ENCODE results near the gene CFAP77. TPM values are rescaled to one million over a fixed set of nuclear protein-coding genes. Genes with fewer than 3 reads are reported as not detected.
A peak's percentile ranks its signal among the peaks of the same experiment; 100 is the strongest.
"Not testable (repeated sequence)": the region's sequence is repeated elsewhere in the genome, so short reads cannot be mapped to it uniquely, and the experiment has no call there.

The CFAP77 gene
- total RNA-seq, 1 donor from 2014 or later: 2.0 TPM

- no peak for ATAC-seq (ENCODE audit: poor library complexity)
- intact Hi-C loops (cut with DNase I): no loop called here
- no peak for DNase-seq
Observed at GRCh38 chr9:132552041-132552440, 142.0 kb downstream of the CFAP77 start.

GRCh38 chr9:132554755-132555154 lies 144.7 kb downstream of the CFAP77 start:
- DNase-seq (no peak), ATAC-seq (ENCODE audit: poor library complexity) (no peak)
- intact Hi-C loops (cut with DNase I): no loop called here

- intact Hi-C loops (cut with DNase I): no loop called here
- ATAC-seq (ENCODE audit: poor library complexity) (no peak), DNase-seq (no peak)
Observed at GRCh38 chr9:132555528-132555927, 145.5 kb downstream of the CFAP77 start.

GRCh38 chr9:132556235-132556634 lies 146.2 kb downstream of the CFAP77 start:
- ATAC-seq (ENCODE audit: poor library complexity): no peak
- intact Hi-C loops (cut with DNase I): no loop called here
- no peak for DNase-seq

GRCh38 chr9:132556714-132557113 lies 146.7 kb downstream of the CFAP77 start:
- ATAC-seq (ENCODE audit: poor library complexity) (no peak), DNase-seq (no peak)
- intact Hi-C loops (cut with DNase I): no loop called here

GRCh38 chr9:132557159-132557558 lies 147.1 kb downstream of the CFAP77 start:
- intact Hi-C loops (cut with DNase I): no loop called here
- DNase-seq (no peak), ATAC-seq (ENCODE audit: poor library complexity) (no peak)

- DNase-seq (no peak), ATAC-seq (ENCODE audit: poor library complexity) (no peak)
- intact Hi-C loops (cut with DNase I): no loop called here
Observed at GRCh38 chr9:132559711-132560110, 149.7 kb downstream of the CFAP77 start.

- intact Hi-C loops (cut with DNase I): no loop called here
- ATAC-seq (ENCODE audit: poor library complexity): peak; percentile 55
Observed at GRCh38 chr9:132560616-132561202, 150.7 kb downstream of the CFAP77 start.

GRCh38 chr9:132562306-132562573 lies 152.2 kb downstream of the CFAP77 start:
- DNase-seq (no peak), ATAC-seq (ENCODE audit: poor library complexity) (no peak)
- intact Hi-C loops (cut with DNase I): no loop called here

More at GRCh38 chr9:132560616-132561202, 150.7 kb downstream of the CFAP77 start:
- DNase-seq: no peak

- no peak for ATAC-seq (ENCODE audit: poor library complexity)
- DNase-seq: no peak
- intact Hi-C loops (cut with DNase I): no loop called here
Observed at GRCh38 chr9:132564526-132564925, 154.5 kb downstream of the CFAP77 start.

- ATAC-seq (ENCODE audit: poor library complexity); intact Hi-C loops (cut with DNase I); DNase-seq: not testable (repeated sequence)
Observed at GRCh38 chr9:132568787-132569186, 158.8 kb downstream of the CFAP77 start.

GRCh38 chr9:132571806-132572600 lies 162.0 kb downstream of the CFAP77 start:
- no peak for ATAC-seq (ENCODE audit: poor library complexity)
- peak; percentile 20 for DNase-seq
- intact Hi-C loops (cut with DNase I): no loop called here

- ATAC-seq (ENCODE audit: poor library complexity) (peak; percentile 62), DNase-seq (peak; percentile 22)
- intact Hi-C loops (cut with DNase I): no loop called here
Observed at GRCh38 chr9:132572921-132573320, 162.9 kb downstream of the CFAP77 start.

GRCh38 chr9:132575005-132575609 lies 165.1 kb downstream of the CFAP77 start:
- ATAC-seq (ENCODE audit: poor library complexity): peak; percentile 91
- intact Hi-C loops (cut with DNase I): loop anchor here (2.0 kb wide), 2 partner anchors 68 to 162 kb away; no protein-coding TSS in a partner anchor
- DNase-seq: peak; percentile 75

GRCh38 chr9:132575811-132576210 lies 165.8 kb downstream of the CFAP77 start:
- intact Hi-C loops (cut with DNase I): loop anchor here (2.0 kb wide), 2 partner anchors 69 to 163 kb away; no protein-coding TSS in a partner anchor
- DNase-seq (no peak), ATAC-seq (ENCODE audit: poor library complexity) (no peak)

- DNase-seq: no peak
- intact Hi-C loops (cut with DNase I): no loop called here
- ATAC-seq (ENCODE audit: poor library complexity): no peak
Observed at GRCh38 chr9:132577119-132577518, 167.1 kb downstream of the CFAP77 start.

- intact Hi-C loops (cut with DNase I): no loop called here
- ATAC-seq (ENCODE audit: poor library complexity): no peak
- DNase-seq: peak; percentile 3
Observed at GRCh38 chr9:132578367-132578932, 168.4 kb downstream of the CFAP77 start.

- intact Hi-C loops (cut with DNase I): no loop called here
- ATAC-seq (ENCODE audit: poor library complexity): no peak
- DNase-seq: no peak
Observed at GRCh38 chr9:132579427-132579798, 169.4 kb downstream of the CFAP77 start.

GRCh38 chr9:132582276-132582785 lies 172.3 kb downstream of the CFAP77 start, which contains the start of gene BARHL1:
Gene BARHL1 (plus strand): TSS chr9:132582606. CDS start chr9:132582798, 192 bp downstream.
- ATAC-seq (ENCODE audit: poor library complexity) (no peak), DNase-seq (no peak)
- intact Hi-C loops (cut with DNase I): no loop called here

All from Right ventricle myocardium superior (tissue), 1 donor.